IMR-90 (cell line): ENCODE data around the gene SDK1. TPM values are rescaled to one million over a fixed set of nuclear protein-coding genes. Genes with fewer than 3 reads are reported as not detected.

Experiments used
- ATAC-seq: fragments of 200-7000 bp; cut with Tn5 transposase; 2 replicates; pipeline ENCODE4 v1.9.1; 2020; ENCODE audit warnings: low read depth, mild to moderate bottlenecking, moderate library complexity
- BruUV-seq: library from RNA; stranded (reverse); fragments of 400-500 nt; replicated peaks from 2 replicates; lab custom pipeline; 2021; lab: Mats Ljungman, UMichigan
- CTCF ChIA-PET: fragments of 300-600 bp; formaldehyde crosslinking; extraction: SDS; loops from one replicate; lab custom pipeline; 2021; ENCODE audit warnings: antibody characterized with exemption; lab: Yijun Ruan, JAX
- POLR2A ChIA-PET: fragments of 300-600 bp; sonication (Branson Sonifier 250); formaldehyde crosslinking; loops from one replicate; lab custom pipeline; 2022; ENCODE audit warnings: antibody characterized with exemption; ENCODE audit not compliant: unreplicated experiment; lab: Charles Lee
- DNase-seq: peaks from one replicate; pipeline ENCODE4 v3.0.0; 2013
- H2AFZ ChIP-seq: replicated peaks from 2 replicates; pipeline ENCODE3; 2013; ENCODE audit warnings: low read length, mild to moderate bottlenecking; ENCODE audit not compliant: poor library complexity
- H2AK5ac ChIP-seq: 2 replicates; pipeline ENCODE4 v1.6.1; 2013; ENCODE audit warnings: low read depth, low read length, inconsistent platforms
- H2AK9ac ChIP-seq: replicated peaks from 2 replicates; pipeline ENCODE3; 2013; ENCODE audit warnings: mild to moderate bottlenecking, low read depth, low read length, moderate library complexity; ENCODE audit not compliant: poor library complexity
- H2BK120ac ChIP-seq: 2 replicates; pipeline ENCODE4 v1.6.1; 2013; ENCODE audit warnings: low read depth, low read length, inconsistent platforms
- H2BK15ac ChIP-seq: 3 replicates; pipeline ENCODE4 v1.6.1; 2013; ENCODE audit warnings: low read depth, low read length, inconsistent platforms
- H2BK20ac ChIP-seq: 2 replicates; pipeline ENCODE4 v1.6.1; 2013; ENCODE audit warnings: low read depth, mild to moderate bottlenecking, inconsistent platforms, low read length, moderate library complexity
- H2BK5ac ChIP-seq: 2 replicates; pipeline ENCODE4 v1.6.1; 2013; ENCODE audit warnings: mild to moderate bottlenecking, low read depth, low read length, inconsistent platforms; ENCODE audit not compliant: poor library complexity, severe bottlenecking
- H3K14ac ChIP-seq: replicated peaks from 2 replicates; pipeline ENCODE4 v1.6.1; 2013; ENCODE audit warnings: low read depth, low read length, inconsistent platforms
- H3K18ac ChIP-seq: 2 replicates; pipeline ENCODE4 v1.6.1; 2013; ENCODE audit warnings: low read depth, low read length, control low read depth
- H3K23ac ChIP-seq: 2 replicates; pipeline ENCODE4 v1.6.1; 2013; ENCODE audit warnings: low read depth, low read length, inconsistent platforms
- H3K27ac ChIP-seq: 2 replicates; pipeline ENCODE4 v1.5.1; 2013; ENCODE audit warnings: mild to moderate bottlenecking, control low read depth, low read length; ENCODE audit not compliant: insufficient read depth
- H3K27me3 ChIP-seq: 2 replicates; pipeline ENCODE4 v1.6.1; 2013; ENCODE audit warnings: low read length; ENCODE audit not compliant: control insufficient read depth, insufficient read depth
- H3K36me3 ChIP-seq: 2 replicates; pipeline ENCODE4 v1.6.1; 2013; ENCODE audit warnings: low read length, mixed read lengths; ENCODE audit not compliant: control insufficient read depth, insufficient read depth
- H3K4ac ChIP-seq: 2 replicates; pipeline ENCODE4 v1.6.1; 2013; ENCODE audit warnings: low read depth, low read length, inconsistent platforms
- H3K4me1 ChIP-seq: 2 replicates; pipeline ENCODE4 v1.6.1; 2013; ENCODE audit warnings: low read length, mixed read lengths; ENCODE audit not compliant: control insufficient read depth, insufficient read depth
- H3K4me2 ChIP-seq: 2 replicates; pipeline ENCODE4 v1.6.1; 2013; ENCODE audit warnings: low read depth, mild to moderate bottlenecking, control low read depth, low read length, moderate library complexity
- H3K4me3 ChIP-seq: 2 replicates; pipeline ENCODE4 v1.5.1; 2013; ENCODE audit warnings: low read depth, mild to moderate bottlenecking, control low read depth, low read length, moderate library complexity; ENCODE audit not compliant: insufficient read depth
- H3K56ac ChIP-seq: 2 replicates; pipeline ENCODE4 v1.6.1; 2013; ENCODE audit warnings: low read length, inconsistent platforms; ENCODE audit not compliant: insufficient read depth; ENCODE audit errors: extremely low read depth
- H3K79me1 ChIP-seq, 2 experiments: 2 replicates each; pipeline ENCODE4 v1.6.1; 2013; ENCODE audit warnings: low read length in 2 of 2, inconsistent platforms in 1 of 2, low read depth in 1 of 2
- H3K9ac ChIP-seq: 2 replicates; pipeline ENCODE4 v1.6.1; 2013; ENCODE audit warnings: low read depth, low read length, control low read depth
- H3K9me1 ChIP-seq: 2 replicates; pipeline ENCODE4 v1.6.1; 2013; ENCODE audit warnings: low read length, inconsistent platforms; ENCODE audit not compliant: insufficient read depth
- H3K9me3 ChIP-seq: 2 replicates; pipeline ENCODE4 v1.6.1; 2013; ENCODE audit warnings: low read length; ENCODE audit not compliant: control insufficient read depth, insufficient read depth
- H4K20me1 ChIP-seq: 2 replicates; pipeline ENCODE4 v1.6.1; 2013; ENCODE audit warnings: low read length, inconsistent platforms; ENCODE audit not compliant: insufficient read depth
- H4K5ac ChIP-seq: 2 replicates; pipeline ENCODE4 v1.6.1; 2013; ENCODE audit warnings: mild to moderate bottlenecking, low read depth, low read length, control low read depth
- H4K8ac ChIP-seq, 2 experiments: 2 replicates each; pipeline ENCODE4 v1.6.1; 2013; ENCODE audit warnings: low read depth in 2 of 2, low read length in 2 of 2, control low read depth in 1 of 2, inconsistent platforms in 1 of 2
- H4K91ac ChIP-seq: 2 replicates; pipeline ENCODE4 v1.6.1; 2013; ENCODE audit warnings: low read depth, low read length, inconsistent platforms; ENCODE audit not compliant: insufficient read depth
- BHLHE40 ChIP-seq: fragments of 150-350 bp; IDR thresholded peaks from 2 replicates; pipeline ENCODE4 v1.6.1; 2016; ENCODE audit warnings: mild to moderate bottlenecking, low read depth, low read length
- CHD1 ChIP-seq: IDR thresholded peaks from 2 replicates; pipeline ENCODE4 v1.6.1; 2012; ENCODE audit warnings: low read depth, low read length, improper control_type of control experiment
- FOS ChIP-seq: fragments of 150-350 bp; IDR thresholded peaks from 2 replicates; pipeline ENCODE4 v1.6.1; 2016; ENCODE audit warnings: low read depth, low read length
- MAZ ChIP-seq: IDR thresholded peaks from 2 replicates; pipeline ENCODE4 v1.6.1; 2012; ENCODE audit warnings: low read depth, mild to moderate bottlenecking, low read length, improper control_type of control experiment, moderate library complexity, borderline replicate concordance
- NFE2L2 ChIP-seq: fragments of 150-350 bp; IDR thresholded peaks from 2 replicates; pipeline ENCODE4 v1.6.1; 2016; ENCODE audit warnings: low read depth, mild to moderate bottlenecking, low read length
- WGBS, 2 experiments: methylation state at CpG; one replicate each; pipeline versions ENCODE4 v1.1.5 to v1.1.7; 2013; ENCODE audit warnings: missing lambda C conversion rate in 2 of 2; ENCODE audit not compliant: insufficient read length in 1 of 2; ENCODE audit errors: extremely low coverage in 2 of 2; 5-methylcytosine and 5-hydroxymethylcytosine counted together
- dilution Hi-C: fragments of 300-500 bp; cut with HindIII; formaldehyde crosslinking; loops from one replicate; pipeline ENCODE4 v1.14.3; 2018; ENCODE audit warnings: low sequenced_read_pairs; ENCODE audit not compliant: unreplicated experiment
- in situ Hi-C: fragments of 300-500 bp; cut with MboI; formaldehyde crosslinking; loops from 3 replicates; pipeline ENCODE4 v1.14.3; 2019; ENCODE audit warnings: low sequenced_read_pairs, inconsistent platforms, mixed read lengths
- intact Hi-C: fragments of 100-400 bp; cut with micrococcal nuclease; formaldehyde crosslinking; loops from 2 replicates; pipeline ENCODE4 v1.10.0; 2022
- polyA plus RNA-seq, 3 experiments: library from polyadenylated mRNA; depleted of rRNA; stranded (reverse); fragments of >200 nt; gene quantifications; 2 replicates each; pipeline ENCODE4 v1.2.3, GENCODE V29; 2012; ENCODE audit warnings: low replicate concordance in 1 of 3
- total RNA-seq: library from RNA; depleted of rRNA; stranded (reverse); fragments of >200 nt; gene quantifications from 2 replicates; pipeline ENCODE4 v1.2.3, GENCODE V29; 2012
- TF ChIP-seq, protein P1 (sequence below): fragments of 150-350 bp; IDR thresholded peaks from 2 replicates; pipeline ENCODE4 v1.6.1; 2016; ENCODE audit warnings: low read depth, mild to moderate bottlenecking, low read length, moderate library complexity, borderline replicate concordance

SDK1 gene
- total and polyA plus RNA-seq, 2 of the 4 experiments (the other 2 are of a cell fraction): 1.5 to 1.6 TPM

DNA sequence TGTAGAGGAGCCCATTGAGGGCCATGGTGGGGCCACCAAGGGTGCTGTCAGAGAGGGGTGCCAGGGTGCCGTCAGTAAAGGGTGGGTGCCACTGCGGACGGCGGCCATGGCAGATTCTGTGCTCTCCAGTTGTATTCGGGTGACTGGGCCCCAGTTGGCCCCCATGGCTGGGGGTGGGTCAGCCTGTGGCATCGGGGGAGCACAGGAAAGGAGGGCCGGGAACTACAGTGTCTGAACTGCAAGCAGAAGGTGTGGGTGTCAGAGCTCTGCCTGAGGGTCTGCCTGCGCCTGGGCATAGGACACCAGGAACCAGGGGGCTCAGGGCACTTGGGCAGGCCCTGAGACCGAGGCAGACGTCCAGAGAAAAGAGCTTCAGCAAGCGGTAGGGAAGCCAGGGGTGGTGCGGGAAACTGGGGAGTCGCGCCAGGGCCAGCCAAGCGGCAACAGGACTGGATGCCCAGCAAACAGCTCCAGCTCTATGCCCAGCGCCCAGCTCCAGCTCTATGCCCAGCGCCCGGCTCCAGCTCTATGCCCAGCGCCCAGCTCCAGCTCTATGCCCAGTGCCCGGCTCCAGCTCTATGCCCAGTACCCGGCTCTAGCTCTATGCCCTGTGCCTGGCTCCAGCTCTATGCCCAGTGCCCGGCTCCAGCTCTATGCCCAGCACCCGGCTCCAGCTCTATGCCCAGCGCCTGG is 878.8 kb downstream of the SDK1 start:
- Histone ChIP-seq H3K4me1 (no peaks in the 10 kb centered on the region), H3K9me1 (no peaks in the 10 kb centered on the region), H3K14ac (no peak overlapping the region), H4K91ac (no peak overlapping the region), H2BK15ac (no peak overlapping the region), H3K4me2 (no peak overlapping the region), H3K56ac (no peak overlapping the region), H4K20me1 (no peaks in the 10 kb centered on the region), H2AK9ac (no peak overlapping the region), H4K5ac (no peak overlapping the region), H3K4ac (no peak overlapping the region), H2BK20ac (no peak overlapping the region), H2BK5ac (no peak overlapping the region), H3K9me3 (peaks cover 25% of the 10 kb centered on the region), H3K36me3 (no peaks in the 10 kb centered on the region), H3K18ac (no peak overlapping the region), H2AFZ (no peak overlapping the region), H3K27ac (no peak overlapping the region), H3K27me3 (no peaks in the 10 kb centered on the region), H3K79me1 (no peaks in the 10 kb centered on the region), H3K23ac (no peak overlapping the region), H2AK5ac (no peak overlapping the region), H3K9ac (no peak overlapping the region), H3K4me3 (no peak overlapping the region), H4K8ac (no peak overlapping the region), H2BK120ac (no peak overlapping the region)
- WGBS, 2 experiments: 90% methylated on average over 18 of the region's 24 CpGs; no CpG with 5 or more reads in 1 of the 2 experiments
- in situ Hi-C loops: no loop called here
- intact Hi-C loops: no loop called here
- dilution Hi-C loops: no loop called here
- ChIA-PET CTCF (no interaction called here), POLR2A (no interaction called here)
- BruUV-seq: no TSS peak
- ATAC-seq (no peak), DNase-seq (no peak)
- no peak for TF ChIP-seq FOS
- TF ChIP-seq BHLHE40: no peak
- TF ChIP-seq, protein P1, sequence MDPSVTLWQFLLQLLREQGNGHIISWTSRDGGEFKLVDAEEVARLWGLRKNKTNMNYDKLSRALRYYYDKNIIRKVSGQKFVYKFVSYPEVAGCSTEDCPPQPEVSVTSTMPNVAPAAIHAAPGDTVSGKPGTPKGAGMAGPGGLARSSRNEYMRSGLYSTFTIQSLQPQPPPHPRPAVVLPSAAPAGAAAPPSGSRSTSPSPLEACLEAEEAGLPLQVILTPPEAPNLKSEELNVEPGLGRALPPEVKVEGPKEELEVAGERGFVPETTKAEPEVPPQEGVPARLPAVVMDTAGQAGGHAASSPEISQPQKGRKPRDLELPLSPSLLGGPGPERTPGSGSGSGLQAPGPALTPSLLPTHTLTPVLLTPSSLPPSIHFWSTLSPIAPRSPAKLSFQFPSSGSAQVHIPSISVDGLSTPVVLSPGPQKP: no peak
- no peak for TF ChIP-seq MAZ
- no peak for TF ChIP-seq CHD1
- TF ChIP-seq NFE2L2: no peak
